Osteoblast (primary cell): Measurements from ENCODE around the gene ADORA1. TPM values are rescaled to one million over a fixed set of nuclear protein-coding genes. Genes with fewer than 3 reads are reported as not detected.

Source experiments
- DNase-seq: peaks from one replicate; pipeline ENCODE4 v3.0.0; 2011; ENCODE audit warnings: low spot score, mixed read lengths; ENCODE audit not compliant: insufficient read length; ENCODE audit errors: missing footprints
- H2AFZ ChIP-seq: 2 replicates; pipeline ENCODE4 v1.6.0; 2011; ENCODE audit warnings: mild to moderate bottlenecking, low read length
- H3K27ac ChIP-seq: 2 replicates; pipeline ENCODE4 v1.5.1; 2011; ENCODE audit warnings: mild to moderate bottlenecking, low read depth, low read length, moderate library complexity
- H3K27me3 ChIP-seq: 2 replicates; pipeline ENCODE4 v1.6.0; 2012; ENCODE audit warnings: mild to moderate bottlenecking, control low read depth, inconsistent platforms, low read length, moderate library complexity; ENCODE audit not compliant: insufficient read depth
- H3K36me3 ChIP-seq: 2 replicates; pipeline ENCODE4 v1.5.1; 2011; ENCODE audit warnings: mild to moderate bottlenecking, low read length, control low read depth, moderate library complexity; ENCODE audit not compliant: insufficient read depth
- H3K4me1 ChIP-seq: 2 replicates; pipeline ENCODE4 v1.5.1; 2011; ENCODE audit warnings: mild to moderate bottlenecking, low read length, control low read depth, moderate library complexity; ENCODE audit not compliant: insufficient read depth
- H3K4me2 ChIP-seq: 2 replicates; pipeline ENCODE4 v1.6.0; 2011; ENCODE audit warnings: mild to moderate bottlenecking, low read length; ENCODE audit not compliant: insufficient read depth
- H3K4me3 ChIP-seq: fragments of 200-600 bp; sonication (generic); 3 replicates; pipeline ENCODE4 v1.5.1; 2012; ENCODE audit warnings: mild to moderate bottlenecking, low read length, inconsistent platforms; ENCODE audit not compliant: insufficient read depth
- H3K79me2 ChIP-seq: 2 replicates; pipeline ENCODE4 v1.6.0; 2012; ENCODE audit warnings: mild to moderate bottlenecking, low read length, control low read depth, inconsistent platforms; ENCODE audit not compliant: insufficient read depth
- H3K9me3 ChIP-seq: 2 replicates; pipeline ENCODE4 v1.5.1; 2011; ENCODE audit warnings: low read depth, low read length, control low read depth
- H4K20me1 ChIP-seq: 2 replicates; pipeline ENCODE4 v1.6.0; 2012; ENCODE audit warnings: mild to moderate bottlenecking, low read length, control low read depth; ENCODE audit not compliant: insufficient read depth
- CTCF ChIP-seq: IDR thresholded peaks from 2 replicates; pipeline ENCODE4 v1.5.1; 2011; ENCODE audit warnings: mild to moderate bottlenecking, low read depth, low read length, moderate library complexity; ENCODE audit errors: extremely low read depth
- total RNA-seq: library from RNA; depleted of rRNA; stranded (reverse); fragments of >200 nt; gene quantifications from 2 replicates; pipeline ENCODE4 v1.2.3, GENCODE V29; 2012

Gene ADORA1
- total RNA-seq, 1 donor, result 4.0 TPM

GRCh38 chr1:203150511-203151297 is 23.2 kb downstream of the ADORA1 start:
- no peak for TF ChIP-seq CTCF
- Histone ChIP-seq H3K79me2 (no peaks in the 10 kb centered on the region), H3K27me3 (no peaks in the 10 kb centered on the region), H4K20me1 (no peaks in the 10 kb centered on the region), H3K4me3 (no peak overlapping the region), H3K4me1 (peaks cover 27% of the 10 kb centered on the region), H3K9me3 (no peaks in the 10 kb centered on the region), H2AFZ (no peak overlapping the region), H3K36me3 (no peaks in the 10 kb centered on the region), H3K27ac (no peak overlapping the region), H3K4me2 (no peak overlapping the region)
- peak; percentile 47 for DNase-seq

GRCh38 chr1:203151362-203152157 is 24.0 kb downstream of the ADORA1 start:
- H4K20me1 ChIP-seq, result no peaks in the 10 kb centered on the region
- peaks cover 27% of the 10 kb centered on the region for H3K4me1 ChIP-seq
- DNase-seq, result peak; percentile 48
- no peaks in the 10 kb centered on the region for H3K79me2 ChIP-seq
- no peaks in the 10 kb centered on the region for H3K27me3 ChIP-seq
- H3K9me3 ChIP-seq, result no peaks in the 10 kb centered on the region
- H3K27ac ChIP-seq, result no peak overlapping the region
- no peak overlapping the region for H3K4me2 ChIP-seq
- no peaks in the 10 kb centered on the region for H3K36me3 ChIP-seq
- TF ChIP-seq CTCF, result no peak
- H2AFZ ChIP-seq, result no peak overlapping the region
- H3K4me3 ChIP-seq, result no peak overlapping the region

GRCh38 chr1:203152158-203153034 is 24.9 kb downstream of the ADORA1 start:
- H4K20me1 ChIP-seq, result no peaks in the 10 kb centered on the region
- no peak overlapping the region for H2AFZ ChIP-seq
- H3K9me3 ChIP-seq, result no peaks in the 10 kb centered on the region
- H3K4me1 ChIP-seq, result peaks cover 27% of the 10 kb centered on the region
- H3K4me3 ChIP-seq, result no peak overlapping the region
- peak; percentile 47 for DNase-seq
- H3K36me3 ChIP-seq, result no peaks in the 10 kb centered on the region
- no peaks in the 10 kb centered on the region for H3K79me2 ChIP-seq
- no peak for TF ChIP-seq CTCF
- no peak overlapping the region for H3K4me2 ChIP-seq
- no peaks in the 10 kb centered on the region for H3K27me3 ChIP-seq
- H3K27ac ChIP-seq, result no peak overlapping the region
